Hepatocyte (in vitro differentiated cells): ENCODE measurements around the gene LSAMP. TPM values are rescaled to one million over a fixed set of nuclear protein-coding genes. Genes with fewer than 3 reads are reported as not detected.

Experiments
- DNase-seq: peaks from one replicate; pipeline ENCODE4 v3.0.0-alpha.2; 2016; ENCODE audit warnings: low spot score
- H2AFZ ChIP-seq: fragments of 200-600 bp; sonication (generic); 2 replicates; pipeline ENCODE4 v1.6.0; 2016; ENCODE audit warnings: antibody characterized with exemption, mild to moderate bottlenecking
- H3K27ac ChIP-seq: fragments of 200-600 bp; sonication (generic); 2 replicates; pipeline ENCODE4 v1.5.1; 2016; ENCODE audit warnings: mild to moderate bottlenecking
- H3K27me3 ChIP-seq: fragments of 200-600 bp; sonication (generic); 2 replicates; pipeline ENCODE4 v1.6.1; 2016
- H3K36me3 ChIP-seq: fragments of 200-600 bp; sonication (generic); replicated peaks from 2 replicates; pipeline ENCODE4 v1.5.1; 2016; ENCODE audit warnings: low read depth; ENCODE audit not compliant: insufficient read depth
- H3K4me1 ChIP-seq: fragments of 200-600 bp; sonication (generic); 2 replicates; pipeline ENCODE4 v1.5.1; 2016; ENCODE audit warnings: mild to moderate bottlenecking, moderate library complexity; ENCODE audit not compliant: insufficient read depth
- H3K4me2 ChIP-seq: fragments of 200-600 bp; sonication (generic); 2 replicates; pipeline ENCODE4 v1.6.0; 2016
- H3K4me3 ChIP-seq: fragments of 200-600 bp; sonication (generic); 2 replicates; pipeline ENCODE4 v1.5.1; 2016; ENCODE audit warnings: mild to moderate bottlenecking
- H3K79me2 ChIP-seq: fragments of 200-600 bp; sonication (generic); 2 replicates; pipeline ENCODE4 v1.6.0; 2017; ENCODE audit warnings: mild to moderate bottlenecking
- H3K9me2 ChIP-seq: fragments of 200-600 bp; sonication (generic); replicated peaks from 2 replicates; pipeline ENCODE4 v1.6.0; 2017; ENCODE audit warnings: mild to moderate bottlenecking; ENCODE audit not compliant: insufficient read depth
- H3K9me3 ChIP-seq: fragments of 200-600 bp; sonication (generic); 2 replicates; pipeline ENCODE4 v1.5.1; 2016; ENCODE audit warnings: low read depth, mild to moderate bottlenecking
- H4K20me1 ChIP-seq: fragments of 200-600 bp; sonication (generic); 2 replicates; pipeline ENCODE4 v1.6.0; 2016; ENCODE audit warnings: mild to moderate bottlenecking; ENCODE audit not compliant: insufficient read depth, poor library complexity, severe bottlenecking
- CTCF ChIP-seq: fragments of 200-600 bp; sonication (generic); IDR thresholded peaks from 2 replicates; pipeline ENCODE4 v1.5.1; 2016; ENCODE audit warnings: antibody characterized with exemption, mild to moderate bottlenecking; ENCODE audit not compliant: poor library complexity
- EZH2 ChIP-seq: fragments of 200-600 bp; sonication (generic); IDR thresholded peaks from 2 replicates; pipeline ENCODE4 v1.6.1; 2016; ENCODE audit warnings: antibody characterized with exemption, mild to moderate bottlenecking, borderline replicate concordance
- EZH2phosphoT487 ChIP-seq: fragments of 200-600 bp; sonication (generic); IDR thresholded peaks from one replicate; pipeline ENCODE4 v1.6.1; 2018; ENCODE audit warnings: antibody characterized with exemption, mild to moderate bottlenecking, low read depth, moderate library complexity; ENCODE audit not compliant: unreplicated experiment, severe bottlenecking
- WGBS: methylation state at CpG from one replicate; pipeline ENCODE4 v1.1.6; 2016; ENCODE audit warnings: low lambda C conversion rate; ENCODE audit errors: missing lambda C conversion rate; 5-methylcytosine and 5-hydroxymethylcytosine counted together
- polyA plus RNA-seq: library from polyadenylated mRNA; unstranded; fragments of >200 nt; fragmentation: Nextera tagmentation; extraction: Ambion mirVana; gene quantifications from 2 replicates; pipeline ENCODE4 v1.2.1, GENCODE V29; 2016
- total RNA-seq: library from RNA; depleted of rRNA; stranded (reverse); fragments of >200 nt; gene quantifications from 2 replicates; pipeline ENCODE4 v1.2.3, GENCODE V29; 2014

Gene LSAMP
- total and polyA plus RNA-seq, 2 experiments from 2014 or later = 15.1 to 22.3 TPM

- no peak overlapping the region for H3K4me2 ChIP-seq
- H3K4me1 ChIP-seq = peaks cover 9% of the 10 kb centered on the region
- WGBS = 66% methylated on average over 1 of the region's 1 CpG
Measured at GRCh38 chr3:115843206-115843605, 602.1 kb downstream of the LSAMP start.

GRCh38 chr3:115839246-115839645, 606.0 kb downstream of the LSAMP start:
- H3K4me2 ChIP-seq = no peak overlapping the region
- DNase-seq = no peak
- TF ChIP-seq CTCF = no peak
- TF ChIP-seq EZH2 = no peak
- TF ChIP-seq EZH2phosphoT487 = no peak
- no peak overlapping the region for H2AFZ ChIP-seq
- no peaks in the 10 kb centered on the region for H3K9me3 ChIP-seq
- no peaks in the 10 kb centered on the region for H3K36me3 ChIP-seq
- no peaks in the 10 kb centered on the region for H3K9me2 ChIP-seq
- H3K27ac ChIP-seq = no peak overlapping the region
- H3K79me2 ChIP-seq = no peaks in the 10 kb centered on the region
- no peaks in the 10 kb centered on the region for H4K20me1 ChIP-seq
- H3K4me1 ChIP-seq = peaks cover 9% of the 10 kb centered on the region
- no peaks in the 10 kb centered on the region for H3K27me3 ChIP-seq
- no peak overlapping the region for H3K4me3 ChIP-seq

More at GRCh38 chr3:115843206-115843605, 602.1 kb downstream of the LSAMP start:
- Histone ChIP-seq H2AFZ (no peak overlapping the region), H3K9me3 (no peaks in the 10 kb centered on the region), H3K9me2 (no peaks in the 10 kb centered on the region), H3K27ac (peak overlapping the region; percentile 83), H3K27me3 (no peaks in the 10 kb centered on the region), H3K79me2 (no peaks in the 10 kb centered on the region), H3K36me3 (no peaks in the 10 kb centered on the region), H3K4me3 (no peak overlapping the region), H4K20me1 (no peaks in the 10 kb centered on the region)
- TF ChIP-seq EZH2phosphoT487 (no peak), CTCF (no peak), EZH2 (no peak)
- DNase-seq = peak; percentile 24

GRCh38 chr3:115838786-115839185, 606.5 kb downstream of the LSAMP start:
- Histone ChIP-seq H3K27me3 (no peaks in the 10 kb centered on the region), H3K9me3 (no peaks in the 10 kb centered on the region), H3K79me2 (no peaks in the 10 kb centered on the region), H3K9me2 (no peaks in the 10 kb centered on the region), H3K4me1 (peaks cover 9% of the 10 kb centered on the region), H2AFZ (no peak overlapping the region), H3K27ac (no peak overlapping the region), H3K4me2 (no peak overlapping the region), H3K4me3 (no peak overlapping the region), H4K20me1 (no peaks in the 10 kb centered on the region), H3K36me3 (no peaks in the 10 kb centered on the region)
- DNase-seq = no peak
- 95% methylated on average over 8 of the region's 8 CpGs for WGBS
- TF ChIP-seq CTCF = no peak
- no peak for TF ChIP-seq EZH2phosphoT487
- TF ChIP-seq EZH2 = no peak

- no peaks in the 10 kb centered on the region for H3K36me3 ChIP-seq
- no peaks in the 10 kb centered on the region for H3K27me3 ChIP-seq
- no peak overlapping the region for H3K4me2 ChIP-seq
- H2AFZ ChIP-seq = no peak overlapping the region
- no peak overlapping the region for H3K27ac ChIP-seq
- no peaks in the 10 kb centered on the region for H4K20me1 ChIP-seq
- H3K4me1 ChIP-seq = no peaks in the 10 kb centered on the region
- WGBS = 75% methylated on average over 3 of the region's 3 CpGs
- H3K4me3 ChIP-seq = no peak overlapping the region
- H3K9me2 ChIP-seq = no peaks in the 10 kb centered on the region
- H3K9me3 ChIP-seq = no peaks in the 10 kb centered on the region
- no peaks in the 10 kb centered on the region for H3K79me2 ChIP-seq
- no peak for DNase-seq
- TF ChIP-seq CTCF = peak; percentile 47
- TF ChIP-seq EZH2phosphoT487 = no peak
Measured at GRCh38 chr3:115836944-115837343, 608.3 kb downstream of the LSAMP start.
